ENCODE data around the gene PDGFA.

The PDGFA gene

DNA sequence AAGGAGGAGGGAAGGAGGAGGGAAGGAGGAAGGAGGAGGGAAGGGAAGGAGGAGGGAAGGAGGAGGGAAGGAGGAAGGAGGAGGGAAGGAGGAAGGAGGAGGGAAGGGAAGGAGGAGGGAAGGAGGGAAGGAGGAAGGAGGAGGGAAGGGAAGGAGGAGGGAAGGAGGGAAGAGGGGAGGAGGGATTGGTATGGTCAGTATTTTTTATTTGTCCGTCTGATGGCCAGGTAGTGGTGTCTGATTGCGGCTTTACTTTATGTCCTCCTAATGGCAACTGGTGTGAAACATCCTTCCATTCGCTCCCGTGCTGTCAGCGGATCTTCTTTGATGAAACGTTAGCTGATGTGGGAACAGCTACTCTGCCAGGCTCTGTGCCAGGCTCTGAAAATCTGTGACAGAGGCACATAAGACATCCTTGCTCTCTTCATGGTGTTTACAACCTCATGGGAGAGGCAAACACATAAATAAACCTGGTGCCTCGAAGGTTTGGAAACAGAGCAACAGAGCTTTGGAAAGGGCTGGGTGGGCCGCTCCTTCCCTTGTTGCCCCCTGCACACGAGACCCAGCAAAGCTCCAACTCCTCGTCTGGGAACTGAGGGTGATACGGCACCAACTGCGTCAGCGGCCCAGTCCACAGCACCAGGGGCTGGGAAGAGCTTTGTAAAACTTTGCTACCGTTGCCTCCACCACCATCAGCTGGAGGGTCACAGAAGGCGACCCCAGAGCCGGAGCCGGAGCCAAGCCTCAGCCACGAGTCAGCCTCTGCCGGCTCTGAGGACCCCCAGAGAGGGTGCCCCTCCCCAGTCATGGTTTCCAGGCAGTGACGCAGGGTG, 40.3 kb downstream of the PDGFA start:
- Histone ChIP-seq H3K9me3 (replicated peaks; ENCODE audit: low read length) (no peaks in the 10 kb centered on the region), H3K9ac (ENCODE audit: low read depth, low read length) (no peak overlapping the region)

DNA sequence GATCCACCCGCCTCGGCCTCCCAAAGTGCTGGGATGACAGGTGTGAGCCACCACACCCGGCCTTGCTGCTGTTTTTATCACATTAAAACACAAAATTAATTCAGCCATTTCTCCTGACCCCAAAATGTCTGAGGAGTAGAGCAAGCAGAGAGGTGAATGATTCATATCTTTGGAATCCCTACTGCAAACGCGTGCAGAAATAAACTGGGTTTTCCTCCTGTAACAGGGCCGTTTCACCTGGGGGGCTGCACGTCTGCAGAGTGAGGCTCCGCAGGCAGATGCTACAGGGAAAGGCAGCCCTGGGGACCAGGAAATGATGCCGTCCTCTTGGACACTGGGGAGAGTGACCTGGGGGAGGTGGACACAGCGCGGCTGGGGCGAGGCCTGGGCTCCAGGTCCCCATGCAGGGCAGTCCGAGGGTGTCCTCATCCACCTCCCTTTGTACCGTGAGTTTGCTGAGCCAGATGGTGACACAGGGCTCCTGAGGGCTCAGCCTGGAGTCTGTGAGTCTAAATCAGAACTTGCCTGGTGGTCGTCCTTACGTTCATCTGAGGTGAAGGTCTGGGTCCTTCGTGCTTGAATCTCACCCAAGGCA, 41.9 kb downstream of the PDGFA start:
- H3K36me3 ChIP-seq (ENCODE audit: insufficient read depth, low read length), result no peaks in the 10 kb centered on the region
- H3K9ac ChIP-seq (ENCODE audit: low read depth, low read length), result no peak overlapping the region
- H3K4me3 ChIP-seq (ENCODE audit: low read length), result no peak overlapping the region
- H3K4me2 ChIP-seq (ENCODE audit: low read length), result no peak overlapping the region
- peaks cover 27% of the 10 kb centered on the region for H3K27me3 ChIP-seq (ENCODE audit: control insufficient read depth, insufficient read depth, low read length)
- H3K4me1 ChIP-seq (ENCODE audit: control insufficient read depth, insufficient read depth, low read length), result no peaks in the 10 kb centered on the region
- H3K9me3 ChIP-seq (replicated peaks; ENCODE audit: low read length), result no peaks in the 10 kb centered on the region

More for the DNA sequence above, 40.3 kb downstream of the PDGFA start:
- Histone ChIP-seq H3K4me2 (ENCODE audit: low read length) (no peak overlapping the region), H3K4me3 (ENCODE audit: low read length) (no peak overlapping the region), H3K27me3 (ENCODE audit: control insufficient read depth, insufficient read depth, low read length) (peaks cover 30% of the 10 kb centered on the region), H3K4me1 (ENCODE audit: control insufficient read depth, insufficient read depth, low read length) (no peaks in the 10 kb centered on the region), H3K36me3 (ENCODE audit: insufficient read depth, low read length) (no peaks in the 10 kb centered on the region)

DNA sequence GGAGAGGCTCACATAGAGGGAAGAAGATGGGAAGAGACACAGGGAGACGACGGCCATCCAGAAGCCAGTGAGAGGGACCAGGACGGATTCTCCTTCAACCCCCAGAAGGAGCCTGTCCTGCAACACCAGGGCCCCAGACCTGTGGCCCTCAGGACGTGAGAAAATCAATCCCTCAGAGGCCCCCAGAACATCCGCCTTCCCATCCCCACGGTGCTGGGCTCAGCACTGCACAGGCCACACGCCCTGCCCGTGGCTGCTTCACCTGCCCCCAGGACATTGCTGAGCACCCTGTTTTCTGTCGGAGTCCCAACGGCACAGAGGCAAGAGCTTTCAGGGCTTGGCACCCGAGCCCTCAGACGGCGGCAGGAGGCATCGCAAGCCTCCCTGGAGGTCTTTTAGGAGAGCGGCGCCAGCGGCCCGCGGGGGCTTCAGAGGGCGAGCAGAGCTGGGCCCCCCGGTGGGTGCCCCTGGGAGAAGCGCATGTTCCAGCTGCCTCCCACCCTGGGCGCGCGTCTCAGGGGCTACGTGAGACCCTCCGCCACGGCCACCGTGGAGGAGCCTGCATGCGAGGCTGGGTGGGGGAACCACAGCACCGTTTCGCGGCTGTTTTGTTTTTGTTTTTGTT, 42.8 kb downstream of the PDGFA start:
- Histone ChIP-seq H3K9ac (ENCODE audit: low read depth, low read length) (no peak overlapping the region), H3K4me1 (ENCODE audit: control insufficient read depth, insufficient read depth, low read length) (peaks cover 7% of the 10 kb centered on the region), H3K9me3 (replicated peaks; ENCODE audit: low read length) (no peaks in the 10 kb centered on the region), H3K4me3 (ENCODE audit: low read length) (no peak overlapping the region), H3K36me3 (ENCODE audit: insufficient read depth, low read length) (no peaks in the 10 kb centered on the region), H3K27me3 (ENCODE audit: control insufficient read depth, insufficient read depth, low read length) (peaks cover 19% of the 10 kb centered on the region), H3K4me2 (ENCODE audit: low read length) (no peak overlapping the region)

- Histone ChIP-seq H3K9ac (ENCODE audit: low read depth, low read length) (no peak overlapping the region), H3K4me3 (ENCODE audit: low read length) (no peak overlapping the region), H3K4me2 (ENCODE audit: low read length) (no peak overlapping the region), H3K36me3 (ENCODE audit: insufficient read depth, low read length) (no peaks in the 10 kb centered on the region), H3K9me3 (replicated peaks; ENCODE audit: low read length) (no peaks in the 10 kb centered on the region), H3K4me1 (ENCODE audit: control insufficient read depth, insufficient read depth, low read length) (peaks cover 15% of the 10 kb centered on the region), H3K27me3 (ENCODE audit: control insufficient read depth, insufficient read depth, low read length) (peaks cover 13% of the 10 kb centered on the region)
Measured at GRCh38 chr7:475951-476441, 43.6 kb downstream of the PDGFA start.

DNA sequence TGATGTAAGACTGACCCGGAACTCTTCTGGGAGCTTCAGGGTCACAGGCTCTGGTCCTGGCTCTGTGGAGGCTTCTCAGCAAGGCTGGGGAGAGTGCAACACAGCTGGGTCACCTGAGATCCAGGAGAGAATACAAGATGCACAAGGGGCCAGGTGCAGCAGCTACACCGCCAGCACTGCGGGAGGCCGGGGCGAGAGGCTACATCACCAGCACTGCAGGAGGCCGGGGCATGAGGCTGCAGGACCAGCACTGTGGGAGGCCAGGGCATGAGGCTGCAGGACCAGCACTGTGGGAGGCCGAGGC, 44.3 kb downstream of the PDGFA start:
- H3K4me1 ChIP-seq (ENCODE audit: control insufficient read depth, insufficient read depth, low read length), result peaks cover 15% of the 10 kb centered on the region
- no peaks in the 10 kb centered on the region for H3K9me3 ChIP-seq (replicated peaks; ENCODE audit: low read length)
- peaks cover 9% of the 10 kb centered on the region for H3K27me3 ChIP-seq (ENCODE audit: control insufficient read depth, insufficient read depth, low read length)
- H3K4me2 ChIP-seq (ENCODE audit: low read length), result no peak overlapping the region
- H3K36me3 ChIP-seq (ENCODE audit: insufficient read depth, low read length), result no peaks in the 10 kb centered on the region
- H3K4me3 ChIP-seq (ENCODE audit: low read length), result no peak overlapping the region
- H3K9ac ChIP-seq (ENCODE audit: low read depth, low read length), result no peak overlapping the region

DNA sequence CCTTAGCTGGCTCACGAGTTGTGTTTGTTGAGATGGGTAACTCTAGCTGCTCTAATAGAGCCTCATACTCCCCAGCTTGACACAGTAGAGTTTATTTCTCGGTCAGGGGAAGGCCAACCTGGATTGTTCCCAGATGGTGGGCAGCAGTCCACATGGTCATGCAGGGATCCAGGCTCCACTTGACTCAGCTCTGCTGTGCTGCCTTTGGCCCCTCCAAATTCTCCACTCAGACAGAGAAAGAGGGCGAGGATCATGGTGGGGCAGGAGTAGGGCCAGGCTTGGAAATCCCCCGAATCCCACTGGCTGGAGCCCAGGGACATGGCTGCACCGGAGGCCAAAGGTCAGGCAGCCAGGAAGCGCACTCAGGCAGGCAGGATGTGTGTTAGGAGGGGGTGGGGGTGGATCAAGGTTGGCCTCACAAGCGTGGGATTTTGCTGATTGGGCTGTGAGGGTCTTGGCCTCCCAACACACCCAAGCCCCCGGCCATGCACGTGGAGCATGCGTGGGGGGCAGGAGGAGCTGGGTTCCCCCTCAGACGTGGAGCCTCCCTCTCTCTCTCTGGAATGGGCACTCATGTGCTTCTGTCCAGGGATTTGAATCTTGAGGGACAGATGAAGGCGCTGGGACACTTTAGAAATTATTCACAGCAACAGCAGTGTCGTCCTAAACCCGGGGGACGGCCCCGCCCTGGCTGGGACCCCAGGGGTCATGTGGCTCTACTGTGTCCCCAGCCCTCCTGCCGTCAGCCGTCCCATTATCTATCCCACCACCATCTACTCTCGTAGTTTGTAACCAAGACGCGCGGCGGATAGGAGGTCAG, 44.8 kb downstream of the PDGFA start:
- H3K4me3 ChIP-seq (ENCODE audit: low read length), result no peak overlapping the region
- no peak overlapping the region for H3K9ac ChIP-seq (ENCODE audit: low read depth, low read length)
- H3K4me1 ChIP-seq (ENCODE audit: control insufficient read depth, insufficient read depth, low read length), result peaks cover 16% of the 10 kb centered on the region
- no peak overlapping the region for H3K4me2 ChIP-seq (ENCODE audit: low read length)
- no peaks in the 10 kb centered on the region for H3K36me3 ChIP-seq (ENCODE audit: insufficient read depth, low read length)
- no peaks in the 10 kb centered on the region for H3K9me3 ChIP-seq (replicated peaks; ENCODE audit: low read length)
- H3K27me3 ChIP-seq (ENCODE audit: control insufficient read depth, insufficient read depth, low read length), result peaks cover 8% of the 10 kb centered on the region

DNA sequence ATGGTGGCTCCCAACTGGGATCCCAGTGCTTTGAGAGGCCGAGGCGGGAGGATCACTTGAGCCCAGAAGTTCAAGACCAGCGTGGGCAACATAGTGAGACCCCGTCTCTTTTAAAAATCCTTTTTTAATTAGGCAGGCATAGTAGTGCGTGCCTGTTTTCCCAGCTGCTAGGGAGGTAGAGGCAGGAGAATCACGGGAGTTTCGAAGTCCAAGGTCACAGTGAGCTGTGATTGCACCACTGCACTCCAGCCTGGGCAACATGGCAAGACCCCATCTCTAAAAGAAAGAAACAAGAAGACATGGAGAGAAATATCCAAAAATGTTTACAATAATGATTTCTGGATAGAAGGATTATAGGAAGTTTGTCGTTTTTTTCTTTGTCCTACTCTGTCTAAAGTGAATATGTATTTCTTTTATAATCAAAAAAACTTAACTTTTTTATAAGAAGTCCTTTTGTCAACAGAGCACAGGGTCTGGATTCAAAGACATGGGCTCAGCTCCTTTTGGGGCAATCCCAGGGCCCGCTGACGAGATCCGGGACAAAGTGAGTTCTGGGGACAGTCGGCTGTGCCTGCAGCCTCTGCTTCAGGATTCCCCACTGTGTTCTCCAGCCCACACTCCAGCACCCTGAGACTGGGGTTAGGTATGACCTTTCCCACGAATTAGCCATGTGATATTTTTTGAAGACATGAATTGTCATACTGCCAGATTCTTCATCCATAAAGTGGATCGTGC, 45.6 kb downstream of the PDGFA start:
- peaks cover 24% of the 10 kb centered on the region for H3K4me1 ChIP-seq (ENCODE audit: control insufficient read depth, insufficient read depth, low read length)
- H3K36me3 ChIP-seq (ENCODE audit: insufficient read depth, low read length), result no peaks in the 10 kb centered on the region
- H3K27me3 ChIP-seq (ENCODE audit: control insufficient read depth, insufficient read depth, low read length), result peaks cover under 1% of the 10 kb centered on the region
- H3K9ac ChIP-seq (ENCODE audit: low read depth, low read length), result no peak overlapping the region
- H3K9me3 ChIP-seq (replicated peaks; ENCODE audit: low read length), result no peaks in the 10 kb centered on the region
- H3K4me3 ChIP-seq (ENCODE audit: low read length), result no peak overlapping the region
- H3K4me2 ChIP-seq (ENCODE audit: low read length), result no peak overlapping the region

DNA sequence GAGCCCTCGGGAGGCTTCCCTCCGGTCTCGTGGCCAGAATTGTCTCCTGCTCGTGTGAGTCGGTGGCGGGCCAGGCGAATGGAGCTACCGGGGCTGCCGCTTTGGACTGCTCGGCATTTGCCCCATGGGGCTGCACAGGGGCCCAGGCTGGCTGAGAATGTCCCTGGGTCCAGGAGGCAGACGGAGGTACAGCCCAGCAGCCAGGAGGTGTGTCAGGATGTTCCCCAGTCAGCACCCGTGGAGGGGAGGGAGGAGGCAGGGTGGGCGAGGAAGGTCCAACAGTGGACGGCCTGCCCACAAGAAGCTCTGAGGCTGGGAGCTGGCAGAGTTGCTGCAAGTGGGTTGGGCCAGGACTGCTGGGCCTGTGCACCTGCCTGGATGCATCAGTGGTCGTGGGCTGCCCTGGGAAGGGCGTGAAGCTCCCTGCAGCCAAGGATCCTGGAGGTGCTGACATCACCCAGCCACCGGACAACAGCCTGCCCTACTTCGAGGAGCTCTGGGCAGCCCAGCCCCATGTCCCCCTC, 46.4 kb downstream of the PDGFA start:
- H3K4me3 ChIP-seq (ENCODE audit: low read length), result no peak overlapping the region
- H3K36me3 ChIP-seq (ENCODE audit: insufficient read depth, low read length), result no peaks in the 10 kb centered on the region
- H3K4me2 ChIP-seq (ENCODE audit: low read length), result no peak overlapping the region
- H3K27me3 ChIP-seq (ENCODE audit: control insufficient read depth, insufficient read depth, low read length), result no peaks in the 10 kb centered on the region
- peaks cover 31% of the 10 kb centered on the region for H3K4me1 ChIP-seq (ENCODE audit: control insufficient read depth, insufficient read depth, low read length)
- no peaks in the 10 kb centered on the region for H3K9me3 ChIP-seq (replicated peaks; ENCODE audit: low read length)
- no peak overlapping the region for H3K9ac ChIP-seq (ENCODE audit: low read depth, low read length)

DNA sequence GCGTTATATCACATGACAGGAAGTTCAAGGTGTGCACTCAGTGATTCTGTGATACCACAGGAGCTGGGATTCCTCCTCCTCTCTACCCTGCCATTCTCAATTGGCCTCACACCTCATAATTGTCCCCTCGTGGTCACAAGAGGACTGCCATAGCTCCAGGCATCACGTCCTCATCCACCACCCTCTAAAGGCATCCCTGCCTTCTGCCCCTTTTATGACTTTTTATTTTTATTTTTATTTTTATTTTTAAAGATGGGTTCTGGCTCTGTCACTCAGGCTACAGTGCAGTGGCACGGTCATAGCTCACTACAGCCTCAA, 47.0 kb downstream of the PDGFA start:
- no peaks in the 10 kb centered on the region for H3K36me3 ChIP-seq (ENCODE audit: insufficient read depth, low read length)
- no peak overlapping the region for H3K9ac ChIP-seq (ENCODE audit: low read depth, low read length)
- H3K4me3 ChIP-seq (ENCODE audit: low read length), result no peak overlapping the region
- H3K4me1 ChIP-seq (ENCODE audit: control insufficient read depth, insufficient read depth, low read length), result peaks cover 31% of the 10 kb centered on the region
- no peak overlapping the region for H3K4me2 ChIP-seq (ENCODE audit: low read length)
- no peaks in the 10 kb centered on the region for H3K27me3 ChIP-seq (ENCODE audit: control insufficient read depth, insufficient read depth, low read length)
- H3K9me3 ChIP-seq (replicated peaks; ENCODE audit: low read length), result no peaks in the 10 kb centered on the region

- no peaks in the 10 kb centered on the region for H3K27me3 ChIP-seq (ENCODE audit: control insufficient read depth, insufficient read depth, low read length)
- H3K4me1 ChIP-seq (ENCODE audit: control insufficient read depth, insufficient read depth, low read length), result peaks cover 31% of the 10 kb centered on the region
- H3K36me3 ChIP-seq (ENCODE audit: insufficient read depth, low read length), result no peaks in the 10 kb centered on the region
- H3K4me3 ChIP-seq (ENCODE audit: low read length), result peak overlapping the region; percentile 23
- no peaks in the 10 kb centered on the region for H3K9me3 ChIP-seq (replicated peaks; ENCODE audit: low read length)
- peak overlapping the region; percentile 62 for H3K9ac ChIP-seq (ENCODE audit: low read depth, low read length)
- peak overlapping the region; percentile 36 for H3K4me2 ChIP-seq (ENCODE audit: low read length)
Measured at GRCh38 chr7:471866-472639, 47.6 kb downstream of the PDGFA start.
